GM10266 (cell line): ENCODE measurements around the gene TMEM208.

Experiments
- DNase-seq: peaks from one replicate; pipeline ENCODE4 v3.0.0; 2012; ENCODE audit errors: extremely low spot score
- TF ChIP-seq, protein P1 (sequence below): IDR thresholded peaks from 2 replicates; pipeline ENCODE4 v1.5.1; 2012; ENCODE audit warnings: mild to moderate bottlenecking, low read depth; ENCODE audit not compliant: control insufficient read depth, insufficient read depth; ENCODE audit errors: missing control alignments

Gene TMEM208

DNA sequence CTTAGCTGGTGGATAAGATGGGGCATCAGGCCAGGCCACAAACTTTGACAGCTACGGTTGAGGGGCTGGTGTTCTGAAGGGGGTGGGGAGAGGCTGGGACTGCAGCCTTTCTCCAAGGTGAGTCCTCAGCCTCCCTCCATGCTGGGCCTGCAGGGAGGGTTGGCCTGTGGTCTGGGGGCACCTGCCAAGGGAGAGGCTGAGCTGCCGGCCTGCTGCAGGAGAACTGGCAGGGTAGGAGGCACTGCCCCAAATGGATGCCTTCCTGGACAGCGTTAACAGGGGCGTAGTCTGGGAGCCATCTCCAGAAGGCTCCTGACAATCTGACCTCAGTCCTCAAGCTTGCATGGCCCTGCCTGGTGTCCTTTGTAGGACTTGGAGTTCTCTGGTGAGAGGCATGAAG is 22.9 kb upstream of the TMEM208 start:
- TF ChIP-seq, protein P1, sequence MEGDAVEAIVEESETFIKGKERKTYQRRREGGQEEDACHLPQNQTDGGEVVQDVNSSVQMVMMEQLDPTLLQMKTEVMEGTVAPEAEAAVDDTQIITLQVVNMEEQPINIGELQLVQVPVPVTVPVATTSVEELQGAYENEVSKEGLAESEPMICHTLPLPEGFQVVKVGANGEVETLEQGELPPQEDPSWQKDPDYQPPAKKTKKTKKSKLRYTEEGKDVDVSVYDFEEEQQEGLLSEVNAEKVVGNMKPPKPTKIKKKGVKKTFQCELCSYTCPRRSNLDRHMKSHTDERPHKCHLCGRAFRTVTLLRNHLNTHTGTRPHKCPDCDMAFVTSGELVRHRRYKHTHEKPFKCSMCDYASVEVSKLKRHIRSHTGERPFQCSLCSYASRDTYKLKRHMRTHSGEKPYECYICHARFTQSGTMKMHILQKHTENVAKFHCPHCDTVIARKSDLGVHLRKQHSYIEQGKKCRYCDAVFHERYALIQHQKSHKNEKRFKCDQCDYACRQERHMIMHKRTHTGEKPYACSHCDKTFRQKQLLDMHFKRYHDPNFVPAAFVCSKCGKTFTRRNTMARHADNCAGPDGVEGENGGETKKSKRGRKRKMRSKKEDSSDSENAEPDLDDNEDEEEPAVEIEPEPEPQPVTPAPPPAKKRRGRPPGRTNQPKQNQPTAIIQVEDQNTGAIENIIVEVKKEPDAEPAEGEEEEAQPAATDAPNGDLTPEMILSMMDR, result no peak
- no peak for DNase-seq

DNA sequence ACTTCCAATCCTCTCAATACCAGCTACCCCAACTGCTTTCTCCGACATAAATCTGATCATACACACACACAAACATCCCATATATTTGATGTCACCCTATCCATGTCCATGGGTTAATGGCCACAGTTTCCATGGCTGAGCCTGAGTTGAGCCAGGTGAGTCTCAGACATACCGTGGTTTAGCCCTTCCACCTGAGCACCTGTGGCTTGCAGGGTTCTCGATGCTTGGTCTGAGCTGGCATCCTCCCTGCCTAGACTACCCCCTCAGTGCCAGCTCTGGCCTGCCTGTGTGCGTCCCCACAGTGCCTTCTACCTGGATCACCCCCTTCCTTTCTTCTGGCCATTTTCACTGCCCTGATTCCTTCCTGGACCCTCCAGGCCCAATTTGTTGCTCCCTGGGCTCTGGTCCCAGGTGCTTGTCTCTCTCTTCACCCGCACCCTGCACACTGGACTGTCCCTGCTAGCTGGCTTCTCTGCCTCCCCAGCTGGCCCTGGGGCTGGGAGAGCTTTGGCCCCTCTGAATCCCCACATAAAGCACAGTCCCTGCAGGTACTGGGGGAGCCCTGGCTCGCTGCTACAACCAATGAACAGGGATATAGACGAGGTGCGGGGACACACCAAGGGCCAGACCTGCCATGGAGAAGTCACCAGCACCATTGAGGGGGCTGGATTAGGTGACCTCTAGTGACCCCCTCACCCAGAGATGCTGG is 20.6 kb upstream of the TMEM208 start:
- TF ChIP-seq, protein P1, result no peak

DNA sequence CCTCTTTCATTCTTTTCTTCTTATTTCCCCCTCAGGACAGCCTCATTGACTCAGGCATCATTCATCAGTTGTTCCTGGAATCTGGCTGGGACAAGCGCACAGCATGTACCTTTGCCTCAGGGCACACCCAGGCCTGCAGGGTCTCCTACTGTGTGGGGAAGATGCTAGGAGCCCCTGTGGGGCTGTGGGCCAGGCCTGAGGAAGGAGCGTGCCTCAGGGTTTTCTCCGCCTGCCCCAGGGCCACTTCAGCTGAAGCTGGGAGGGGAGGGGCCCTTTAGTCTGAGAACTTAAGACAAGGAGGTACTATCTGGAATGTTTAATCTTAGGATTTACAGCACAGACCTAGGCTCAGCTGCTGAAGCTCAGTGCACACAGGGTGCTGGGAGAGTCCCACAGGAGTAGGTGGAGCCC is 20.1 kb upstream of the TMEM208 start:
- TF ChIP-seq, protein P1, result no peak
- no peak for DNase-seq

More for the DNA sequence above, 20.6 kb upstream of the TMEM208 start:
- no peak for DNase-seq

DNA sequence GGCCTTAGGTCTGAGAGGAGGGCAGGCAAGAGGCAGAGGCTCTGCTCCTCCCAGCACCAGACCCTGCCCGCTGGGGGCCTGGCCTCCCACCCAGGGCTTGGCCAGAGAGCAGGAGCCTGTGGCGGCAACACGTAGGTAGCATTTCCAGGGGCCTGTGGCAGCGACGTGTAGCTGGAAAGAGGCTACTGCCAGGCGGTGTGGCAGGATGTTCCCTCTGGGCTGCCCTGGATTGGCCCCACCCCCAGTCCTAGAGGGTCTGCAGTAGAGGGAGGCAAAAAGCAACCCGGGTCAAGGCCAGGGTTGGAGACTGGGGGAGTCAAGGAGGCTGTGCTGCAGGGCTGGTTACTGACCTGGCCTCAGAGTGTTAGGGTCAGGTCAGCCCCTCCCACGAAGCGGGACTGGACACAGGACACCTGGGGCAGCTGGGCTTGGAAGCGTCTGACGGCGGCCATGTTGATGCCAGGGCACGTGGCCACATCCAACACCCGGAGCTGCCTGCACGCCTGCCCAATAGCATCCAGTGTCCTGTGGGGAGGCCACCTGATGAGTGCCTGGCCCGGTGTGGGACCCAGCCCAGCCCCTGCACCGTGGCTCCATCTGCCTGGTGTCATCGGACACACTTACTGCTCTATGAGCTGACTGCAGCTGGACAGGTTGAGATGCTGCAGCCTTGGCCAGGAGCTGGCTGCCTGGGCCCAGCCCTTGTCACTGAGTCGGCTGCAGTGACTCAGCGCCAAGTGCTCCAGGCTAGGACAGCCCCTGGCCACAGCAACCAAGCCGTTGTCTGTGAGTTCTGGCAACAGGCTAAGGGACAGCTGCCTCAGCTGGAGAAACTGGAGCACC is 19.5 kb upstream of the TMEM208 start:
- DNase-seq, result no peak
- TF ChIP-seq, protein P1, result no peak

DNA sequence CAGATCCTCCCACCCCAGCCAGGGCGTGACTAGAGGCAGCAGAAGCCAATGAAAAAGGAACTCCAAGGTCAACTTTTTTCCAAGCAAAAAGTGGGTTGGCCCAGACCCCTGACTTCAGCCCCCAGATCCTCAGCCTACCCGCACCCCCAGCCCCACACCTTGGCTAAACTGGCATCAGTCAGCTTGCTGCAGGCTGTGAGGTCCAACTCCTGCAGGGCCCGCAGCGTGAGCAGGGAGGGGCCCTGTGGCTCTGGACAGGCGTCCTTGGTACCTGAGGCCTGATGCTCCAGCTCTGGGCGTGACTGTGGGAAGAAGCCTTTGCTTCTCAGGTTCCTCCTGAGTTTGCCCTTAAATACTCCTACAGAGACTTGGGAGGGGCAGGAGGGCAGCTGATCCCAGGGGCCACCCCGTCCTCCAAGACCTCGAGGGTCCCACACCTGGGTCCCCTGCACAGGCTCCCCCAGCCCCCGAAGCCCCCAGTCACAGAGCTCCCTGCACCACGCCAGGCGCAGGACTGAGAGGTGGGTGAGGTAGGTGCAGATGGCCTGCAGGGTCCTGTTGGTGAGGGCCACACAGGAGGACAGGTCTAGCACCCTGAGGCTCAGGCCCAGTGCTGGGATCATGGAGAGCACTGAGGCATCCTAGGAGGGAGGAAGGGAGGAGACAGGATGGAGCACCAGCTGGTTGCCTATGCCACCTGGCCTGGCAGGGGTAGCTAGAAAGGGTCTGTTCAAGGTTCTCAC is 18.6 kb upstream of the TMEM208 start:
- DNase-seq, result no peak
- TF ChIP-seq, protein P1, result no peak

DNA sequence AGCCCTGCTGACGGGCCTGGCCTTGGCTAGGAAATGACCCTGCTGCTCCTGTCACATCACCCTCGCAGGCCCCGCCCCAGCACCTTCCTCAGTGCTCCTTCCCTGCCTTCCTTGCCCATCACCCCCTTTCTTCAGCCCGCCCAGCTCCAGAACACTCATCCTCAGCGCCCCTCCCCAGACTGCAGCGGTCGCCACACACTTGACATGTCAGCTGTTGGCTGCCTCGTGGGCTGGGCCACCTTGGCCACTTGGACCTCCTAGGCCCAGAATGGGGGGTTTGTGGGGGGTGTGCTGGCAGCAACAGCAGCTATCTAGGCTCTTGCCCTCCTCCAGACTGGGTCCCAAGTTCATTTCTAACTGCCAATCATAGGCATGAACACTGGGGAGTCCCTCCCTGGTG is 17.4 kb upstream of the TMEM208 start:
- DNase-seq, result no peak
- TF ChIP-seq, protein P1, result no peak
